ENCODE measurements around the gene XPR1.

DNA sequence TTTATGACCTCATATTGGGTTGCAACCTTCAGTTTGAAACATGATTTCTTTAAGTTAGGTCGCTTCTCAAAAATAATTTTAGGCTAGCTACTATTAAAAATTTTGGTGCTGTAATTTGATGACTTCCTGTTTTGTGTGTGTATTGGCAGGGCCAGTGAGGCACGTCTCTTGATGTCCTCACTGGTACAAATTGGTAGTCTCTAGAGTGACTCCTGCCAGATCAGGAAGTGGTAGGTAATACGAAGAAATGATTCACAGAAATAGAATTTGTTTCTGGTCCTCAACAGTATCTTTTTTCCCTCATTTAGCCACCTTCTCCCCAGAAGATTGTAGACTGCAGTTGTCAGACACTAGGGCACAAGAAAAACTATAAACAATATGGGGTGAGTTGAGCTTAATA lies 160.0 kb downstream of the XPR1 start:
- TF ChIP-seq, protein P1, sequence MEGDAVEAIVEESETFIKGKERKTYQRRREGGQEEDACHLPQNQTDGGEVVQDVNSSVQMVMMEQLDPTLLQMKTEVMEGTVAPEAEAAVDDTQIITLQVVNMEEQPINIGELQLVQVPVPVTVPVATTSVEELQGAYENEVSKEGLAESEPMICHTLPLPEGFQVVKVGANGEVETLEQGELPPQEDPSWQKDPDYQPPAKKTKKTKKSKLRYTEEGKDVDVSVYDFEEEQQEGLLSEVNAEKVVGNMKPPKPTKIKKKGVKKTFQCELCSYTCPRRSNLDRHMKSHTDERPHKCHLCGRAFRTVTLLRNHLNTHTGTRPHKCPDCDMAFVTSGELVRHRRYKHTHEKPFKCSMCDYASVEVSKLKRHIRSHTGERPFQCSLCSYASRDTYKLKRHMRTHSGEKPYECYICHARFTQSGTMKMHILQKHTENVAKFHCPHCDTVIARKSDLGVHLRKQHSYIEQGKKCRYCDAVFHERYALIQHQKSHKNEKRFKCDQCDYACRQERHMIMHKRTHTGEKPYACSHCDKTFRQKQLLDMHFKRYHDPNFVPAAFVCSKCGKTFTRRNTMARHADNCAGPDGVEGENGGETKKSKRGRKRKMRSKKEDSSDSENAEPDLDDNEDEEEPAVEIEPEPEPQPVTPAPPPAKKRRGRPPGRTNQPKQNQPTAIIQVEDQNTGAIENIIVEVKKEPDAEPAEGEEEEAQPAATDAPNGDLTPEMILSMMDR (IDR thresholded peaks at IDR 0.05): no peak
- TF ChIP-seq POLR2AphosphoS5 (IDR thresholded peaks at IDR 0.05): no peak

Data from transverse colon (tissue), 4 donors.